GM12872 (cell line): ENCODE measurements around the gene STON2.

Source experiments
- TF ChIP-seq, protein P1 (sequence below): IDR thresholded peaks from 3 replicates; pipeline ENCODE4 v1.5.1; 2011; ENCODE audit warnings: low read depth, mild to moderate bottlenecking, low read length, moderate library complexity; ENCODE audit not compliant: insufficient read depth

The STON2 gene

DNA sequence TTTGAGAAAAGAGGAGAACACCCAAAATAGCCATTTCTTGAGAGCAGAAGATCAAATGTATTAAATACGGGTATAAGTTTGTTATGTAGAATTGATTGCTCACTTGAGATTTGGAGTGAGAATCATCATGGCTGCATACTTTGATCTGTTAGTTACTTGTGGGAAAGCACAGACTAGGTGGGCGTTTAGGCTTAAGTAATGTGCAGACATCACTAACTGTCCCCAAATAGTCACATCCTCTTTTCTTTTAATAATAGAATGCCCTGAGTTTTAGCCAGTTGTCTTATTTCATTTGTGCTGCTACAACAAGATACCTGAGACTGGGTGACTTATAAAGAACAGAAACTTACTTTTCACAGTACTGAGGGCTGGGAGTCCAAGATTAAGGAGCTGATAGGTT is 165.0 kb downstream of the STON2 start:
- TF ChIP-seq, protein P1, sequence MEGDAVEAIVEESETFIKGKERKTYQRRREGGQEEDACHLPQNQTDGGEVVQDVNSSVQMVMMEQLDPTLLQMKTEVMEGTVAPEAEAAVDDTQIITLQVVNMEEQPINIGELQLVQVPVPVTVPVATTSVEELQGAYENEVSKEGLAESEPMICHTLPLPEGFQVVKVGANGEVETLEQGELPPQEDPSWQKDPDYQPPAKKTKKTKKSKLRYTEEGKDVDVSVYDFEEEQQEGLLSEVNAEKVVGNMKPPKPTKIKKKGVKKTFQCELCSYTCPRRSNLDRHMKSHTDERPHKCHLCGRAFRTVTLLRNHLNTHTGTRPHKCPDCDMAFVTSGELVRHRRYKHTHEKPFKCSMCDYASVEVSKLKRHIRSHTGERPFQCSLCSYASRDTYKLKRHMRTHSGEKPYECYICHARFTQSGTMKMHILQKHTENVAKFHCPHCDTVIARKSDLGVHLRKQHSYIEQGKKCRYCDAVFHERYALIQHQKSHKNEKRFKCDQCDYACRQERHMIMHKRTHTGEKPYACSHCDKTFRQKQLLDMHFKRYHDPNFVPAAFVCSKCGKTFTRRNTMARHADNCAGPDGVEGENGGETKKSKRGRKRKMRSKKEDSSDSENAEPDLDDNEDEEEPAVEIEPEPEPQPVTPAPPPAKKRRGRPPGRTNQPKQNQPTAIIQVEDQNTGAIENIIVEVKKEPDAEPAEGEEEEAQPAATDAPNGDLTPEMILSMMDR = no peak

DNA sequence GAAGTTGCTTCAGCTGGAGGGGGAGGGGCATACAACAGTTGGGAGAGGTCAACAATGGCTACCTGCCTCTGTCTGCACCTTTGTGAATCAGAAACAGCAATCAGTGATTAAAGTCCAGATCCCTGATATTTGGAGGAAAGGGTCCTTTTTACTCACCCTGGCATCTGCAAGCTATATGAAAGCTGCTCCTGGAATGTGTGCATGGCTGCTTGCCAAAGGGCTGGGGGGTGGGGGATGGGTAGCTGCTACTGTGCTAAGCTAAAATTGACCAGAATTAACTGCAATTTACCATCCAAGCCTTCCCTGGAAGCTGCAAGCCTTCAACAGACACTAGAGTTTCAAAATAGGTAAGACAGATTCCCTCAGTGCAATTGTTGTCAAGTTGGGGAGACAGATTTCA is 165.8 kb downstream of the STON2 start:
- TF ChIP-seq, protein P1 = no peak

DNA sequence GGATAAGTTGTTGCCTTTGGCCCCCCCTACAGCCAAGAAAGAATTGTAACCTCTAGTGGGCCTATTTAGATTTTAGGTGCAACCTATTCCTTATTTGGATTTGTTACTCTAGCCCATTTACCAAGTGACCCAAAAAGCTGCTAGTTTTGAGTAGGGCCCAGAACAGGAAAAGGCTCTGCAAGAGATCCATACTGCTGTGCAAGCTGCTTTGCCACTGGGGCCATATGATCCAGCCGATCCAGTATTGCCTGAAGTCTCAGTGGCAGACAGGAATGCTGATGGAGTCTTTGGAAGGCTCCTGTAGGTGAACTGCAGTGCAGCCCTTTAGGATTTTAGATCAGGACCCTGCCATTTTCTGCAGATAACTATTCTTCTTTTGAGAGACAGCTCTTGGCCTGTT is 166.5 kb downstream of the STON2 start:
- TF ChIP-seq, protein P1 = no peak

DNA sequence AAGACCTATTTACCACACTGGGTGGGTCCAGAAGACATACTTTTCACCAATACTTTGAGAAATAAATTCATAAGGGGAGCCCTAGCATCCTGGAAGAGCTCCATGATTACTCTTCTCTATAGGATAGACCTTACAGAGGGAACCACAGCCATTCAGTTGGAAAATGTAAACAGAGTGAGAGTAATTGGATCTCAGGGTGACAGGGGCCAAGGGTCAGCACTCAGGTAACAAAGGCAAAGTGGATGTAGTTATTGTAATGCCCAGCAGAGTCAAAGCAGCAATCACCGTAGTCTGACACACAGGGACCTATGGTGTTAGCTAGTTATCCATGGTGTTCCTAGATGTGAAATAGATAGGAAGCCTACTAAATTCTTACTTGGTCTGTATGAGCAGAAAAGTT is 168.6 kb downstream of the STON2 start:
- TF ChIP-seq, protein P1 = no peak

DNA sequence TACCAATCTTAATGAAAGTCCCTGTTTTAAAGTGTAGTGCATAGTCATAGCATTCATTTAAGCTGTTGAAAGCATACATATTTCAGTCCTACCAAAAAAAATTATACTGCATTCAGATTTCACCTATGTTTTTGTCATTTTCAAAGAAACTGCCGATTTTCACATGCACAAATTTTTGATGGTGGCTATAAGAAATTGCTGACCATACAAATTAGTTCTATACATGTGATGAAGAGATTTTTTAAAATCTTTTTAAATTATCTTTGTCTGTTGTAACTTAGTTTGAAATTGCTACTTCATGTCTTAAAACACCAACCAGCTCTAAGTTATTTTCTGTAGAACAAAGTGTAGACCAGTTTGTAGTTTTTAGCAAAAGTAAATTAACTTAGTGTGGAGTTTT is 175.9 kb downstream of the STON2 start:
- TF ChIP-seq, protein P1 = no peak

DNA sequence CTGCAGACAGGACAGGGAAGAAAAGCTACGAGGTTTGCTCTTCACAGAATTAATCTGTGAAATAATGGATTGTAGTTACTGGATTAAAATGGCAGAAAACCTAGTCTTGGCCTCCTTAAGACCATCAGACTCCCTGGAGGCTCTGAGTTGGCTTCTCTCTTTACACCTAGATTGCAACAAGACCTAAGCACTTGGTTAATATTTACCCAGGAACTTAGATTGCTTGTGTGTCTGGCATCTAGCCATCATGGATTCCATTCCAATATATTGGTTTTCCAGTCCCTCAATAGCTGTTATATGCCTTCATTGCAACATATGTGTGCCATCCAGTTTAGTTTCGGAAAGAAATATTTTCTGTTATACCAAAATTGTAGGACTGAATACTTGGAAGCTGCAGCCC is 177.4 kb downstream of the STON2 start:
- TF ChIP-seq, protein P1 = no peak

DNA sequence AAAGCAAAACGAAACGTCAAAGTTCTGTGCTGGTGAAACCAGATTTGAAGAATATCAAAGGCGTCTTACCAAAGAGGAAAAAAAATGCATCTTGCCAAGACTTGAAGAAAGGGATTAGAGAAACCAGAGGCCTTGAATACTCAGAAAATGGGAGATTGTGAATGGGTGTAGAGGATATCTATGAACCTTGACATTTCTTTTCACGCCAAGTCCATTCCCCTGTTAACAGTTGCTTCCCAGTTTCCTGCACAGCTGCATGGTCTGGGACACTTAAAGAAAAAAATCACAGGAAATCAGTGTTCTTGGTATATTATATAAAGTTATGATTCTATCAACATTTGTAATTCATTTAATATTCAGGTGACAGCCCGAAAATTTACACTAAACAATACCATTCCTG is 178.0 kb downstream of the STON2 start:
- TF ChIP-seq, protein P1 = no peak
